Measurements from ENCODE around the gene SPDEF. TPM values are rescaled to one million over a fixed set of nuclear protein-coding genes. Genes with fewer than 3 reads are reported as not detected.

SPDEF gene
- total RNA-seq, 1 donor from 2014 or later = not detected

DNA sequence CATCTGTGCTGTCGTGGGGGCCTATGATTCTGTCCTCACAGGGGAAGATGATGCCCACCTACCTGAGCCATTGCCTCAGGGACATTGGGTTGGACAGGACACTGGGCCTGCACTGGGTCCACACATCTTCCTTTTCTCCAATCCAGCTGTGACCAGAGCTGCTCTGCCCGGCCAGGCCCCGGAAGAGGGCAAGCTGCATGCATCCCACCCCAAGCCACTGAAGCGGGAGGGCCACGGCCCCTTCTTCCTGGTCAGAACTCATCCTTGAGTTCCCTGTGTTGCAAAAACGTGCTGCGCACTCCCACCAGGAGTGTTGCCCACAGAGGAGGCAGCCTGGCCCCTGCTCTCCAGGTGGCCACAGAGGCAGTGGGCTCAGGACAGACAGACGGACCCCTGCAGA lies 38.2 kb downstream of the SPDEF start:
- Histone ChIP-seq H2AFZ (replicated peaks) (no peak overlapping the region), H3K9ac (no peak overlapping the region), H3K79me2 (ENCODE audit: low read depth) (no peaks in the 10 kb centered on the region), H3K27ac (no peak overlapping the region), H3K4me2 (no peak overlapping the region), H3K9me3 (ENCODE audit: low read depth) (no peaks in the 10 kb centered on the region), H4K20me1 (ENCODE audit: low read depth) (peaks cover 16% of the 10 kb centered on the region), H3K36me3 (no peaks in the 10 kb centered on the region), H3K27me3 (peaks cover 34% of the 10 kb centered on the region), H3K4me1 (peaks cover 26% of the 10 kb centered on the region), H3K4me3 (no peak overlapping the region), H3F3A (ENCODE audit: low read depth) (peaks cover 13% of the 10 kb centered on the region)
- Mint-ChIP-seq H3K4me3 (no peak overlapping the region), H3K4me1 (peaks cover 27% of the 10 kb centered on the region), H3K27me3 (ENCODE audit: insufficient read depth, low read depth) (peaks cover 5% of the 10 kb centered on the region), H3K36me3 (no peaks in the 10 kb centered on the region), H3K27ac (no peak overlapping the region), H3K9me3 (no peaks in the 10 kb centered on the region)
- TF ChIP-seq EZH2phosphoT487 (IDR thresholded peaks at IDR 0.05) = no peak
- TF ChIP-seq, protein P1, sequence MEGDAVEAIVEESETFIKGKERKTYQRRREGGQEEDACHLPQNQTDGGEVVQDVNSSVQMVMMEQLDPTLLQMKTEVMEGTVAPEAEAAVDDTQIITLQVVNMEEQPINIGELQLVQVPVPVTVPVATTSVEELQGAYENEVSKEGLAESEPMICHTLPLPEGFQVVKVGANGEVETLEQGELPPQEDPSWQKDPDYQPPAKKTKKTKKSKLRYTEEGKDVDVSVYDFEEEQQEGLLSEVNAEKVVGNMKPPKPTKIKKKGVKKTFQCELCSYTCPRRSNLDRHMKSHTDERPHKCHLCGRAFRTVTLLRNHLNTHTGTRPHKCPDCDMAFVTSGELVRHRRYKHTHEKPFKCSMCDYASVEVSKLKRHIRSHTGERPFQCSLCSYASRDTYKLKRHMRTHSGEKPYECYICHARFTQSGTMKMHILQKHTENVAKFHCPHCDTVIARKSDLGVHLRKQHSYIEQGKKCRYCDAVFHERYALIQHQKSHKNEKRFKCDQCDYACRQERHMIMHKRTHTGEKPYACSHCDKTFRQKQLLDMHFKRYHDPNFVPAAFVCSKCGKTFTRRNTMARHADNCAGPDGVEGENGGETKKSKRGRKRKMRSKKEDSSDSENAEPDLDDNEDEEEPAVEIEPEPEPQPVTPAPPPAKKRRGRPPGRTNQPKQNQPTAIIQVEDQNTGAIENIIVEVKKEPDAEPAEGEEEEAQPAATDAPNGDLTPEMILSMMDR (IDR thresholded peaks at IDR 0.05) = no peak
- TF ChIP-seq EZH2 (IDR thresholded peaks at IDR 0.05) = no peak
- no peak for DNase-seq (ENCODE audit: low spot score)

DNA sequence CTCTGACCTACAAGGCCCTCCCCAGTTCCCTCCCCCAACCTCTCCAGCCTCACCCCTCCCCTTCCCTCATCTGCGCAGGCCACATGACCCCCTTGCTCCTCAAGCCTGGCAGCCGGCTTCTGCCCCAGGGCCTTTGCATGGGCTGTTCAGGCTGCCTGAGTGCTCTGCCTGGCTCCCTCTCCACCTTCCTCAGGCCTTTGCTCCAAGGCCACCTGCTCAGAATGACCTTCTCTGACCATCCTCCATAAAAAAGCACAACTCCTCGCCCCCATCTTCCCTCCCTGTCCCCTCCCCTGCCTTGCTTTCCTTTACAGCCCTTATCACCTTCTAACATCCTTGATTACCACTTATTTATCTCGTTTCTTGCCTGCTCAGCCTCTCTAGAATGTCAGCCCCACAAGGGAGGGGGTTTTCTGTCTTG lies 38.7 kb downstream of the SPDEF start:
- peaks cover 39% of the 10 kb centered on the region for H3K27me3 ChIP-seq
- H3F3A ChIP-seq (ENCODE audit: low read depth) = peaks cover 14% of the 10 kb centered on the region
- no peak overlapping the region for H3K4me2 ChIP-seq
- no peak overlapping the region for H3K27ac ChIP-seq
- no peak overlapping the region for H3K4me3 ChIP-seq
- no peaks in the 10 kb centered on the region for H3K9me3 Mint-ChIP-seq
- H3K27me3 Mint-ChIP-seq (ENCODE audit: insufficient read depth, low read depth) = peaks cover 6% of the 10 kb centered on the region
- H3K27ac Mint-ChIP-seq = no peak overlapping the region
- DNase-seq (ENCODE audit: low spot score) = no peak
- H3K36me3 ChIP-seq = no peaks in the 10 kb centered on the region
- H3K4me1 ChIP-seq = peaks cover 28% of the 10 kb centered on the region
- TF ChIP-seq, protein P1 (IDR thresholded peaks at IDR 0.05) = no peak
- TF ChIP-seq EZH2phosphoT487 (IDR thresholded peaks at IDR 0.05) = no peak
- TF ChIP-seq EZH2 (IDR thresholded peaks at IDR 0.05) = no peak
- H3K79me2 ChIP-seq (ENCODE audit: low read depth) = no peaks in the 10 kb centered on the region
- no peaks in the 10 kb centered on the region for H3K36me3 Mint-ChIP-seq
- H3K9ac ChIP-seq = no peak overlapping the region
- no peak overlapping the region for H2AFZ ChIP-seq (replicated peaks)
- peaks cover 21% of the 10 kb centered on the region for H4K20me1 ChIP-seq (ENCODE audit: low read depth)
- H3K9me3 ChIP-seq (ENCODE audit: low read depth) = no peaks in the 10 kb centered on the region
- peaks cover 32% of the 10 kb centered on the region for H3K4me1 Mint-ChIP-seq
- H3K4me3 Mint-ChIP-seq = no peak overlapping the region

DNA sequence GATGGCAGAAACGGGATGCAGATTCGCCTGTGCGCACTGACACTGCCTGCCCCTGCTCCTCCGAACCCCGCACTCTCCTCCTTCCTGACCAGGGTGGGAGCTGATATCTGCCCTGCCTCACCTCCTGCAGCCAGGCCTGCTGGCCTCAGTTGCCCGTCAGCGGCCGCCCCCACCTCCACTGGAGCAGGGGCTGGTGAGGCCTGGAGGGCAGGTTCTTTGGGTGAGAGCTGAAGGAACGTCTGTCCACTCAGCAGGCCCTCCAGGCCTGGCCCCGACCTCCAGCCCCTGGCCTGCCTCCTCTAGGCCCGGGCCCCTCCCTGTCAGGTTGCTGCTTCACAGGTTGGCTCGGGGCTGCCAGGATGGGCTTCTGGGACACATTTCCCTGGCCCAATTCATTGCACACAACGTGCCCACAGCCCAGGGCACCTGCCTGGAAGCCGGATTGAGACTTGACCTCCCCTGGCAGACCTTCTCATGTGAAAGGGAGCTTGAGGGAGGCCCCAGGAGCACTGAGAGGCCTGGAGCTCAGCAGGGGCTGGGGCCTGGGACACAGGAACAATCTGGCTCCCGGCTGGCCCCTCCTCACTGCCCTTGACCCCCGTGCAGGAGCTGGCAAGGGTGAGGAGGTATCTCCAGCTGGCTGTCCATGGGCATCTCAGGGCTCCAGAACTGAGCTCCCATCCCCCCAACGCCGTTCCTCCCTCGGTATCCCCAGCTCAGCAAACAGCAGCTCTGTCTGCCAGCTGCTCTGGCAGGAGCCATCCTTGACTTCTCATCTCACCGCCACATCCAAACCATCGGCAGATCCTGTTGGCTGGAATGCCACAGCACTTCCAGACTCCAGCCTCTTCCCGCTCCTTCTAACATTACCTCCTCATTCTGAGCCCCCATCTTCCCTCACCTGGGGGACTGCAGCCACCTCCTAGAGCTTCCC lies 39.5 kb downstream of the SPDEF start:
- H3K9me3 Mint-ChIP-seq = no peaks in the 10 kb centered on the region
- H3K4me3 Mint-ChIP-seq = no peak overlapping the region
- Histone ChIP-seq H3K9me3 (ENCODE audit: low read depth) (no peaks in the 10 kb centered on the region), H3K4me1 (peaks cover 28% of the 10 kb centered on the region), H3K4me2 (no peak overlapping the region), H3K36me3 (no peaks in the 10 kb centered on the region), H4K20me1 (ENCODE audit: low read depth) (peaks cover 22% of the 10 kb centered on the region), H3K79me2 (ENCODE audit: low read depth) (no peaks in the 10 kb centered on the region), H3K9ac (no peak overlapping the region), H3F3A (ENCODE audit: low read depth) (peaks cover 14% of the 10 kb centered on the region), H2AFZ (replicated peaks) (no peak overlapping the region), H3K4me3 (no peak overlapping the region), H3K27ac (no peak overlapping the region), H3K27me3 (peaks cover 40% of the 10 kb centered on the region)
- H3K27me3 Mint-ChIP-seq (ENCODE audit: insufficient read depth, low read depth) = peaks cover 10% of the 10 kb centered on the region
- H3K36me3 Mint-ChIP-seq = no peaks in the 10 kb centered on the region
- peak overlapping the region; percentile 43 for H3K27ac Mint-ChIP-seq
- DNase-seq (ENCODE audit: low spot score) = no peak
- TF ChIP-seq, protein P1 (IDR thresholded peaks at IDR 0.05) = no peak
- no peak for TF ChIP-seq EZH2phosphoT487 (IDR thresholded peaks at IDR 0.05)
- no peak for TF ChIP-seq EZH2 (IDR thresholded peaks at IDR 0.05)
- peaks cover 36% of the 10 kb centered on the region for H3K4me1 Mint-ChIP-seq
